Spleen (tissue), 11 donors: ENCODE results near the gene MEGF9. TPM values are rescaled to one million over a fixed set of nuclear protein-coding genes. Genes with fewer than 3 reads are reported as not detected.

Experiments used
- DNase-seq: peaks from one replicate; pipeline ENCODE4 v3.0.0-alpha.2; 2020
- H3K27ac ChIP-seq, 8 donors: fragments of 200-600 bp; sonication (generic) in 7 of 8; 1 replicate in 4 of 8; 2 replicates in 4 of 8; pipeline versions ENCODE4 v1.5.0 to v1.8.0; 2016 to 2021; ENCODE audit warnings: inconsistent platforms in 4 of 8, mild to moderate bottlenecking in 4 of 8, moderate library complexity in 1 of 8
- H3K27me3 ChIP-seq, 7 donors: fragments of 200-600 bp; sonication (generic) in 6 of 7; replicated peaks in 1 of 7; 1 replicate in 4 of 7; 2 replicates in 3 of 7; pipeline versions ENCODE4 v1.5.0 to v1.8.0; 2016 to 2021; ENCODE audit warnings: inconsistent platforms in 3 of 7, mild to moderate bottlenecking in 1 of 7
- H3K36me3 ChIP-seq, 6 donors: fragments of 200-600 bp; sonication (generic) in 5 of 6; 1 replicate in 4 of 6; 2 replicates in 2 of 6; pipeline versions ENCODE4 v1.5.0 to v1.8.0; 2016 to 2021; ENCODE audit warnings: inconsistent platforms in 2 of 6
- H3K4me1 ChIP-seq, 6 donors: fragments of 200-600 bp; sonication (generic) in 5 of 6; 1 replicate in 3 of 6; 2 replicates in 3 of 6; pipeline versions ENCODE4 v1.5.0 to v1.8.0; 2016 to 2021; ENCODE audit warnings: inconsistent platforms in 3 of 6
- H3K4me3 ChIP-seq, 8 donors: fragments of 200-600 bp; sonication (generic) in 7 of 8; 1 replicate in 4 of 8; 2 replicates in 4 of 8; pipeline versions ENCODE4 v1.5.0 to v1.8.0; 2016 to 2021; ENCODE audit warnings: inconsistent platforms in 4 of 8, mild to moderate bottlenecking in 4 of 8, moderate library complexity in 2 of 8
- H3K9me3 ChIP-seq, 8 donors: fragments of 200-600 bp; sonication (generic) in 7 of 8; 1 replicate in 4 of 8; 2 replicates in 4 of 8; pipeline versions ENCODE4 v1.5.0 to v1.8.0; 2016 to 2021; ENCODE audit warnings: inconsistent platforms in 4 of 8
- CTCF ChIP-seq, 11 experiments: fragments of 200-600 bp in 7 of 11; fragments of 450-650 bp in 4 of 11; sonication (generic) in 4 of 11; IDR thresholded peaks in 8 of 11; conservative IDR thresholded peaks in 3 of 11; 1 replicate in 7 of 11; 2 replicates in 4 of 11; pipeline versions ENCODE4 v1.4.0 to v1.8.0; 2016 to 2021; ENCODE audit warnings: antibody characterized with exemption in 11 of 11, inconsistent platforms in 4 of 11, mild to moderate bottlenecking in 1 of 11
- POLR2A ChIP-seq, 3 donors: fragments of 450-650 bp; IDR thresholded peaks; one replicate each; pipeline ENCODE4 v1.5.1; 2017; ENCODE audit warnings: antibody characterized with exemption in 3 of 3, mild to moderate bottlenecking in 1 of 3
- POLR2AphosphoS5 ChIP-seq, 3 donors: sonication (generic); formaldehyde crosslinking; IDR thresholded peaks; one replicate each; pipeline ENCODE4 v1.5.1; 2017; ENCODE audit warnings: antibody characterized with exemption in 3 of 3
- WGBS, 5 donors: extraction: QIAGEN DNeasy Blood & Tissue Kit in 3 of 5; methylation state at CpG; one replicate each; pipeline versions ENCODE4 v1.1.5 to v1.1.7; 2013 to 2018; 5-methylcytosine and 5-hydroxymethylcytosine counted together
- intact Hi-C: fragments of 100-400 bp; cut with DNase I; formaldehyde crosslinking; loops from one replicate; pipeline ENCODE4 v1.15.0; 2023; ENCODE audit warnings: low total_unique reads
- polyA plus RNA-seq, 3 donors: library from polyadenylated mRNA; stranded (reverse); fragments of 200-250 nt; gene quantifications; one replicate each; pipeline ENCODE4 v1.2.1, GENCODE V29; 2013
- total RNA-seq, 7 donors: library from RNA; depleted of rRNA in 3 of 7; stranded (reverse); fragments of >200 nt in 3 of 7; fragmentation: NEBNext Ultra II Directional in 4 of 7; extraction: Animal tissue kit (Norgen Biotek cat#: 25700) in 4 of 7; gene quantifications; one replicate each; pipeline versions ENCODE4 v1.1.0 to v1.2.1, GENCODE V29; 2016 to 2021
- donor health status: healthy with polysubstance abuse.
- donor health status: DM: no; HTN: no; CAD: no; lungs with moderate emphysema.
- donor health status: DM: no; HTN: no; CAD: no.
- donor health status: Bipolar disorder and iron deficiency.
- donor health status: healthy.
- donor health status: DM: no; HTN: no; CAD: no.
- donor health status: DM: yes; HTN: yes; CAD: no.

MEGF9 gene
- total and polyA plus RNA-seq, 10 donors, result 2.2 to 57.3 (median 30.7) TPM

- 49 to 69% (median 58%) methylated on average over 2 of the region's 2 CpGs for WGBS, 5 donors
- Histone ChIP-seq H3K36me3 (no peaks in the 10 kb centered on the region), H3K9me3 (peaks cover 0 to 11% (median 0%) of the 10 kb centered on the region in 8 donors), H3K27me3 (no peaks in the 10 kb centered on the region), H3K4me1 (no peaks in the 10 kb centered on the region), H3K27ac (no peak overlapping the region), H3K4me3 (no peak overlapping the region)
- DNase-seq, result no peak
- TF ChIP-seq POLR2A (IDR thresholded peaks at IDR 0.05) (no peak), CTCF (IDR thresholded peaks at IDR 0.05 in 8 of 11, conservative IDR thresholded peaks at IDR 0.05 in 3 of 11) (no peak), POLR2AphosphoS5 (IDR thresholded peaks at IDR 0.05) (no peak)
- intact Hi-C loops, result no loop called here
These were observed 120.4 kb downstream of the MEGF9 start for GRCh38 chr9:120593955-120594277.

GRCh38 chr9:120593250-120593954 lies 120.9 kb downstream of the MEGF9 start:
- Histone ChIP-seq H3K4me1 (no peaks in the 10 kb centered on the region), H3K9me3 (peaks cover 0 to 11% (median 0%) of the 10 kb centered on the region in 8 donors), H3K36me3 (no peaks in the 10 kb centered on the region), H3K27ac (no peak overlapping the region), H3K4me3 (no peak overlapping the region), H3K27me3 (no peaks in the 10 kb centered on the region)
- intact Hi-C loops, result no loop called here
- DNase-seq, result no peak
- WGBS, 5 donors, result 80 to 92% (median 89%) methylated on average over 5 of the region's 5 CpGs
- TF ChIP-seq CTCF (IDR thresholded peaks at IDR 0.05 in 8 of 11, conservative IDR thresholded peaks at IDR 0.05 in 3 of 11), result no peak
- TF ChIP-seq POLR2A (IDR thresholded peaks at IDR 0.05), result no peak
- no peak for TF ChIP-seq POLR2AphosphoS5 (IDR thresholded peaks at IDR 0.05)

- Histone ChIP-seq H3K4me3 (no peak overlapping the region), H3K9me3 (peaks cover 0 to 11% (median 0%) of the 10 kb centered on the region in 8 donors), H3K4me1 (no peaks in the 10 kb centered on the region), H3K27ac (no peak overlapping the region), H3K36me3 (no peaks in the 10 kb centered on the region), H3K27me3 (no peaks in the 10 kb centered on the region)
- 78 to 95% (median 79%) methylated on average over 8 of the region's 8 CpGs for WGBS, 5 donors
- no peak for DNase-seq
- TF ChIP-seq POLR2A (IDR thresholded peaks at IDR 0.05) (no peak), POLR2AphosphoS5 (IDR thresholded peaks at IDR 0.05) (no peak), CTCF (IDR thresholded peaks at IDR 0.05 in 8 of 11, conservative IDR thresholded peaks at IDR 0.05 in 3 of 11) (no peak)
- intact Hi-C loops, result no loop called here
These were observed 122.1 kb downstream of the MEGF9 start for GRCh38 chr9:120592210-120592609.

GRCh38 chr9:120587328-120587727 lies 126.9 kb downstream of the MEGF9 start:
- Histone ChIP-seq H3K27ac (no peak overlapping the region), H3K27me3 (no peaks in the 10 kb centered on the region), H3K9me3 (peaks cover 0 to 9% (median 0%) of the 10 kb centered on the region in 8 donors), H3K36me3 (no peaks in the 10 kb centered on the region), H3K4me3 (no peak overlapping the region), H3K4me1 (peaks cover 4 to 18% (median 8%) of the 10 kb centered on the region in 6 donors)
- no peak for TF ChIP-seq POLR2AphosphoS5 (IDR thresholded peaks at IDR 0.05)
- TF ChIP-seq CTCF (IDR thresholded peaks at IDR 0.05 in 8 of 11, conservative IDR thresholded peaks at IDR 0.05 in 3 of 11), result no peak
- no peak for TF ChIP-seq POLR2A (IDR thresholded peaks at IDR 0.05)
- WGBS, 5 donors, result 22 to 53% (median 46%) methylated on average over 1 of the region's 1 CpG
- no peak for DNase-seq
- intact Hi-C loops, result no loop called here
